ENCODE data around the gene CEL.
"Not testable (repeated sequence)": the region's sequence is repeated elsewhere in the genome, so short reads cannot be mapped to it uniquely, and the experiment has no call there.

Gene CEL

GRCh38 chr9:133063500-133064231, 1.9 kb downstream of the CEL start:
- no peaks in the 10 kb centered on the region for H3K36me3 ChIP-seq (ENCODE audit: insufficient read depth, low read length)
- no peak for DNase-seq (ENCODE audit: low read depth, low spot score)
- TF ChIP-seq EZH2 (IDR thresholded peaks at IDR 0.05) (no peak), FOXP2 (optimal IDR thresholded peaks at IDR 0.05; ENCODE audit: control extremely low read depth, extremely low read length, insufficient read depth) (no peak), POLR2AphosphoS5 (IDR thresholded peaks at IDR 0.05; ENCODE audit: borderline replicate concordance, low read depth, low read length) (no peak)
- no peaks in the 10 kb centered on the region for H3K9me3 ChIP-seq (ENCODE audit: low read depth, low read length)
- H3K4me3 ChIP-seq: no peak overlapping the region
- no peak overlapping the region for H3K9ac ChIP-seq (ENCODE audit: insufficient read length)
- H3K27ac ChIP-seq: no peak overlapping the region

GRCh38 chr9:133064241-133065069, 2.7 kb downstream of the CEL start:
- Histone ChIP-seq H3K4me3 (no peak overlapping the region), H3K9me3 (ENCODE audit: low read depth, low read length) (no peaks in the 10 kb centered on the region), H3K36me3 (ENCODE audit: insufficient read depth, low read length) (no peaks in the 10 kb centered on the region), H3K9ac (ENCODE audit: insufficient read length) (no peak overlapping the region), H3K27ac (no peak overlapping the region)
- no peak for DNase-seq (ENCODE audit: low read depth, low spot score)
- TF ChIP-seq EZH2 (IDR thresholded peaks at IDR 0.05) (no peak), FOXP2 (optimal IDR thresholded peaks at IDR 0.05; ENCODE audit: control extremely low read depth, extremely low read length, insufficient read depth) (no peak), POLR2AphosphoS5 (IDR thresholded peaks at IDR 0.05; ENCODE audit: borderline replicate concordance, low read depth, low read length) (no peak)

GRCh38 chr9:133065070-133065388, 3.2 kb downstream of the CEL start:
- Histone ChIP-seq H3K9me3 (ENCODE audit: low read depth, low read length) (no peaks in the 10 kb centered on the region), H3K9ac (ENCODE audit: insufficient read length) (no peak overlapping the region), H3K36me3 (ENCODE audit: insufficient read depth, low read length) (no peaks in the 10 kb centered on the region), H3K4me3 (no peak overlapping the region), H3K27ac (no peak overlapping the region)
- no peak for TF ChIP-seq POLR2AphosphoS5 (IDR thresholded peaks at IDR 0.05; ENCODE audit: borderline replicate concordance, low read depth, low read length)
- TF ChIP-seq FOXP2 (optimal IDR thresholded peaks at IDR 0.05; ENCODE audit: control extremely low read depth, extremely low read length, insufficient read depth): no peak
- TF ChIP-seq EZH2 (IDR thresholded peaks at IDR 0.05): no peak
- DNase-seq (ENCODE audit: low read depth, low spot score): no peak

GRCh38 chr9:133066181-133066983, 4.6 kb downstream of the CEL start:
- Histone ChIP-seq H3K27ac (no peak overlapping the region), H3K4me3 (no peak overlapping the region), H3K36me3 (ENCODE audit: insufficient read depth, low read length) (no peaks in the 10 kb centered on the region), H3K9ac (ENCODE audit: insufficient read length) (no peak overlapping the region), H3K9me3 (ENCODE audit: low read depth, low read length) (no peaks in the 10 kb centered on the region)
- no peak for TF ChIP-seq FOXP2 (optimal IDR thresholded peaks at IDR 0.05; ENCODE audit: control extremely low read depth, extremely low read length, insufficient read depth)
- no peak for DNase-seq (ENCODE audit: low read depth, low spot score)

- no peak overlapping the region for H3K9ac ChIP-seq (ENCODE audit: insufficient read length)
- H3K9me3 ChIP-seq (ENCODE audit: low read depth, low read length): no peaks in the 10 kb centered on the region
- no peak for DNase-seq (ENCODE audit: low read depth, low spot score)
- H3K36me3 ChIP-seq (ENCODE audit: insufficient read depth, low read length): no peaks in the 10 kb centered on the region
- H3K4me3 ChIP-seq: no peak overlapping the region
- no peak for TF ChIP-seq FOXP2 (optimal IDR thresholded peaks at IDR 0.05; ENCODE audit: control extremely low read depth, extremely low read length, insufficient read depth)
- TF ChIP-seq POLR2AphosphoS5 (IDR thresholded peaks at IDR 0.05; ENCODE audit: borderline replicate concordance, low read depth, low read length): no peak
- TF ChIP-seq EZH2 (IDR thresholded peaks at IDR 0.05): no peak
- H3K27ac ChIP-seq: no peak overlapping the region
These were observed 5.2 kb downstream of the CEL start for GRCh38 chr9:133067006-133067405.

GRCh38 chr9:133067813-133068212, 6.0 kb downstream of the CEL start:
- Histone ChIP-seq H3K36me3 (ENCODE audit: insufficient read depth, low read length) (no peaks in the 10 kb centered on the region), H3K9ac (ENCODE audit: insufficient read length) (no peak overlapping the region), H3K27ac (no peak overlapping the region), H3K4me3 (no peak overlapping the region), H3K9me3 (ENCODE audit: low read depth, low read length) (no peaks in the 10 kb centered on the region)
- no peak for DNase-seq (ENCODE audit: low read depth, low spot score)
- TF ChIP-seq POLR2AphosphoS5 (IDR thresholded peaks at IDR 0.05; ENCODE audit: borderline replicate concordance, low read depth, low read length) (no peak), FOXP2 (optimal IDR thresholded peaks at IDR 0.05; ENCODE audit: control extremely low read depth, extremely low read length, insufficient read depth) (no peak), EZH2 (IDR thresholded peaks at IDR 0.05) (no peak)

GRCh38 chr9:133068431-133068830, 6.7 kb downstream of the CEL start:
- not testable (repeated sequence) for H3K36me3 ChIP-seq (ENCODE audit: insufficient read depth, low read length); H3K27ac ChIP-seq; H3K9ac ChIP-seq (ENCODE audit: insufficient read length); DNase-seq (ENCODE audit: low read depth, low spot score); H3K9me3 ChIP-seq (ENCODE audit: low read depth, low read length); H3K4me3 ChIP-seq

GRCh38 chr9:133070500-133070961, 8.8 kb downstream of the CEL start:
- not testable (repeated sequence) for DNase-seq (ENCODE audit: low read depth, low spot score); H3K4me3 ChIP-seq; H3K9me3 ChIP-seq (ENCODE audit: low read depth, low read length); H3K36me3 ChIP-seq (ENCODE audit: insufficient read depth, low read length); H3K27ac ChIP-seq; H3K9ac ChIP-seq (ENCODE audit: insufficient read length)

- not testable (repeated sequence) for H3K9me3 ChIP-seq (ENCODE audit: low read depth, low read length); H3K9ac ChIP-seq (ENCODE audit: insufficient read length); H3K4me3 ChIP-seq; H3K27ac ChIP-seq; DNase-seq (ENCODE audit: low read depth, low spot score); H3K36me3 ChIP-seq (ENCODE audit: insufficient read depth, low read length)
These were observed 9.2 kb downstream of the CEL start for GRCh38 chr9:133070985-133071384.

Measured in SK-N-MC (cell line).